Naive B cell (primary cell): ENCODE data around the gene CENPQ. TPM values are rescaled to one million over a fixed set of nuclear protein-coding genes. Genes with fewer than 3 reads are reported as not detected.
"Not testable (repeated sequence)": the region's sequence is repeated elsewhere in the genome, so short reads cannot be mapped to it uniquely, and the experiment has no call there.

Experiments
- ATAC-seq, 2 donors: fragments of 150-1000 bp; cut with Tn5 transposase; 2 replicates each; pipeline ENCODE4 v1.10.0; 2021; ENCODE audit warnings: low read depth in 2 of 2, mild to moderate bottlenecking in 2 of 2, moderate library complexity in 2 of 2
- DNase-seq: peaks from one replicate; pipeline ENCODE4 v3.0.0; 2022
- H3K27ac Mint-ChIP-seq, 6 donors: one replicate each; pipeline ENCODE4 v1.8.0; 2020 to 2022; ENCODE audit warnings: mild to moderate bottlenecking in 6 of 6, mixed read lengths in 6 of 6, moderate library complexity in 5 of 6, inconsistent platforms in 2 of 6
- H3K27me3 Mint-ChIP-seq, 3 donors: one replicate each; pipeline ENCODE4 v1.8.0; 2021 to 2022; ENCODE audit warnings: mixed read lengths in 3 of 3, mild to moderate bottlenecking in 1 of 3
- H3K36me3 Mint-ChIP-seq, 2 donors: one replicate each; pipeline ENCODE4 v1.8.0; 2020 to 2022; ENCODE audit warnings: mixed read lengths in 2 of 2, inconsistent platforms in 1 of 2, mild to moderate bottlenecking in 1 of 2
- H3K4me1 Mint-ChIP-seq, 3 donors: one replicate each; pipeline ENCODE4 v1.8.0; 2020 to 2022; ENCODE audit warnings: mixed read lengths in 3 of 3, inconsistent platforms in 1 of 3, mild to moderate bottlenecking in 1 of 3, moderate library complexity in 1 of 3
- H3K4me3 Mint-ChIP-seq, 8 donors: one replicate each; pipeline ENCODE4 v1.8.0; 2020 to 2022; ENCODE audit warnings: mild to moderate bottlenecking in 8 of 8, mixed read lengths in 8 of 8, moderate library complexity in 8 of 8, inconsistent platforms in 2 of 8
- H3K9me3 Mint-ChIP-seq, 7 donors: one replicate each; pipeline ENCODE4 v1.8.0; 2020 to 2022; ENCODE audit warnings: mixed read lengths in 7 of 7, mild to moderate bottlenecking in 5 of 7, inconsistent platforms in 2 of 7, moderate library complexity in 1 of 7
- polyA plus RNA-seq, 6 donors: library from polyadenylated mRNA; unstranded; fragments of 300-500 nt; fragmentation: Illumina TruSeq; gene quantifications; one replicate each; pipeline ENCODE4 v1.2.3, GENCODE V29; 2021; ENCODE audit warnings: low read depth in 6 of 6

Gene CENPQ
- polyA plus RNA-seq, 6 donors from 2014 or later: 2.8 to 8.7 (median 6.6) TPM

GRCh38 chr6:49468042-49468441, 4.9 kb downstream of the CENPQ start:
- no peak for DNase-seq
- Mint-ChIP-seq H3K36me3 (peaks cover 7 to 11% of the 10 kb centered on the region in 2 donors), H3K27me3 (no peaks in the 10 kb centered on the region), H3K4me1 (peaks cover 28 to 38% (median 34%) of the 10 kb centered on the region in 3 donors), H3K9me3 (no peaks in the 10 kb centered on the region), H3K4me3 (no peak overlapping the region), H3K27ac (peak overlapping the region in 2 of 6 donors; percentile 54 to 83)
- no peak for ATAC-seq

GRCh38 chr6:49476564-49476963, 13.4 kb downstream of the CENPQ start:
- not testable (repeated sequence) for ATAC-seq, H3K4me1 Mint-ChIP-seq, DNase-seq, H3K4me3 Mint-ChIP-seq, H3K27me3 Mint-ChIP-seq, H3K9me3 Mint-ChIP-seq
- Mint-ChIP-seq H3K27ac (peak overlapping the region in 2 of 6 donors; percentile 21 to 53), H3K36me3 (peaks cover 30 to 31% of the 10 kb centered on the region in 2 donors)

DNA sequence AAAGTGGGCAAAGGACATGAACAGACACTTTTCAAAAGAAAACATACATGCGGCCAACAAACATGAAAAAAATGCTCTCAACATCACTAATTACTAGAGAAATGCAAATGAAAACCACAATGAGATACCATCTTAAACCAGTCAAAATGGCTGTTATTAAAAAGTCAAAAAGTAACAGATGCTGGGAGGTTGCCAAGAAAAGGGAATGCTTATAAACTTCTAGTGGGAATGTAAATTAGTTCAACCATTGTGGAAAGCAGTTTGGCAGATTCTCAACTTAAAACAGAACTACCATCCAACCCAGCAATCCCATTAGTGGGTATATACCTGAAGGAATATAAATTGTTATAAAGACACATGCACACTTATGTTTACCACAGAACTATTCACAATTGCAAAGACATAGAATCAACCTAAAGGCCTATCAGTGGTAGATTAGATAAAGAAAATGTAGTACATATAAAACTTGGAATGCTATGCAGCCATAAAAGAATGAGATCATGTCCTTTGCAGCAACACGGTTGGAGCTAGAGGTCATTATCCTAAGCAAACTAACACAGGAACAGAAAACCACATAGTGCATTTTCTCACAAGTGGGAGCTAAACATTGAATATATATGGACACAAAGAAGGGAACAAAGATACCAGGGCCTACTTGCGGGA, 16.3 kb downstream of the CENPQ start:
- H3K4me3 Mint-ChIP-seq: no peak overlapping the region
- DNase-seq: no peak

GRCh38 chr6:49481846-49482245, 18.7 kb downstream of the CENPQ start:
- DNase-seq, H3K27me3 Mint-ChIP-seq, H3K9me3 Mint-ChIP-seq, H3K4me3 Mint-ChIP-seq, H3K27ac Mint-ChIP-seq, ATAC-seq, H3K4me1 Mint-ChIP-seq: not testable (repeated sequence)
- H3K36me3 Mint-ChIP-seq: peaks cover 12 to 17% of the 10 kb centered on the region in 2 donors

More for the DNA sequence above, 16.3 kb downstream of the CENPQ start:
- Mint-ChIP-seq H3K4me1 (no peaks in the 10 kb centered on the region), H3K36me3 (peaks cover 15 to 19% of the 10 kb centered on the region in 2 donors), H3K27ac (no peak overlapping the region), H3K27me3 (no peaks in the 10 kb centered on the region), H3K9me3 (no peaks in the 10 kb centered on the region)
- ATAC-seq: no peak

DNA sequence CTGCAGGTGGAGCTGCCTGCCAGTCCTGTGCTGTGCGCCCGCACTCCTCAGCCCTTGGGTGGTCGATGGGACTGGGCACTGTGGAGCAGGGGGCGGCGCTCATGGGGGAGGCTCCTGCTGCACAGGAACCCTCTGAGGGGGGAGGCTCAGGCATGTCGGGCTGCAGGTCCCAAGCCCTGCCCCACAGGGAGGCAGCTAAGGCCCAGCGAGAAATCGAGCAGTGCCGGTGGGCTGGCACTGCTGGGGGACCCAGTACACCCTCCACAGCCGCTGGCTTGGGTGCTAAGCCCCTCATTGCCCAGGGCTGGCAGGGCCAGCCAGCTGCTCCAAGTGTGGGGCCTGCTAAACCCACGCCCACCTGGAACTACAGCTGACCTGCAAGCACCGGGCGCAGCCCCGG, 20.2 kb downstream of the CENPQ start:
- DNase-seq, H3K27ac Mint-ChIP-seq, H3K4me3 Mint-ChIP-seq, ATAC-seq, H3K27me3 Mint-ChIP-seq, H3K4me1 Mint-ChIP-seq, H3K9me3 Mint-ChIP-seq: not testable (repeated sequence)
- peaks cover 12 to 22% of the 10 kb centered on the region in 2 donors for H3K36me3 Mint-ChIP-seq

- H3K36me3 Mint-ChIP-seq: peaks cover 32 to 36% of the 10 kb centered on the region in 2 donors
- no peak overlapping the region for H3K4me3 Mint-ChIP-seq
- H3K4me1 Mint-ChIP-seq: no peaks in the 10 kb centered on the region
- H3K27ac Mint-ChIP-seq: no peak overlapping the region
- H3K9me3 Mint-ChIP-seq: no peaks in the 10 kb centered on the region
- ATAC-seq: no peak
- no peaks in the 10 kb centered on the region for H3K27me3 Mint-ChIP-seq
- DNase-seq: no peak
Measured at GRCh38 chr6:49490633-49491032, 27.5 kb downstream of the CENPQ start.

DNA sequence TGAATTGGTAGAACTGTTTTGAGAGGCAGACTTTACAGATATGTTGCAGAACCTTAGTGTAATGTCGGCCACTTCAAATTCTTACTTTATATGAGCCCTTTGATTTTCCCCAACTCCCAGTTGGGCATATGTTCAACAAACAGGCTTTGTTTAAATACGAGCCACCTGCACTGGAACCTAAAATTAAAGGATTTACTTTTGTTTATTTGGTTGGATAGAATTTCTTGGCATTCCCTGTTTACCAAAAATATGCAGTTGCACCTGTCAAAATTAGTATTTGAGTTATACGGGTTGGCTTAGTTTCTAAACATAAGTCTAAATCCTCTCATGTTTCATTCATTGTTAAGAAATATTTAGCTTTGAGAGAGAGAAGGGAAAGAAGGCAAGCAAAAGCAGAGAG, 34.1 kb downstream of the CENPQ start:
- no peaks in the 10 kb centered on the region for H3K36me3 Mint-ChIP-seq
- H3K27ac Mint-ChIP-seq: no peak overlapping the region
- H3K9me3 Mint-ChIP-seq: no peaks in the 10 kb centered on the region
- H3K4me3 Mint-ChIP-seq: no peak overlapping the region
- ATAC-seq: no peak
- no peaks in the 10 kb centered on the region for H3K27me3 Mint-ChIP-seq
- no peak for DNase-seq
- H3K4me1 Mint-ChIP-seq: no peaks in the 10 kb centered on the region

DNA sequence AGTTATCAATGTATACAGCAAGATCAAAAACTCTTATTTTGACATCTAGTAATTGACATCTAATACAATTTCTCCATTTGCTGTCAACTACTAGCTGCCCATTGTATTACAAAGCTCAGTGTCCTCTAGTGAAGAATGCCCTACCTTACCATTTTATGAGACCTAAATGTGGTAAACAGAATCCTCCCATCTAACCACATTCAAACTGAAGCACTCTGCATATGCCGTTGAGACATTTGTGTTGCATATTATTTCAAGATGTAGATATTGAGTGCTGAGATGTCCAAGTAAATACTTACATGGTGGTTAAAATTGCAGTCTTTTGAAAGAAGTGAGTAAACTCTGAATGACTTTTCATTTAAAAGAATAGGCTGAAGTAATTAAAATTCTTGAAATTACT, 36.0 kb downstream of the CENPQ start:
- no peaks in the 10 kb centered on the region for H3K9me3 Mint-ChIP-seq
- H3K27ac Mint-ChIP-seq: no peak overlapping the region
- H3K4me3 Mint-ChIP-seq: no peak overlapping the region
- H3K27me3 Mint-ChIP-seq: peaks cover 0 to 6% (median 5%) of the 10 kb centered on the region in 3 donors
- DNase-seq (no peak), ATAC-seq (no peak)
- no peaks in the 10 kb centered on the region for H3K4me1 Mint-ChIP-seq
- no peaks in the 10 kb centered on the region for H3K36me3 Mint-ChIP-seq

DNA sequence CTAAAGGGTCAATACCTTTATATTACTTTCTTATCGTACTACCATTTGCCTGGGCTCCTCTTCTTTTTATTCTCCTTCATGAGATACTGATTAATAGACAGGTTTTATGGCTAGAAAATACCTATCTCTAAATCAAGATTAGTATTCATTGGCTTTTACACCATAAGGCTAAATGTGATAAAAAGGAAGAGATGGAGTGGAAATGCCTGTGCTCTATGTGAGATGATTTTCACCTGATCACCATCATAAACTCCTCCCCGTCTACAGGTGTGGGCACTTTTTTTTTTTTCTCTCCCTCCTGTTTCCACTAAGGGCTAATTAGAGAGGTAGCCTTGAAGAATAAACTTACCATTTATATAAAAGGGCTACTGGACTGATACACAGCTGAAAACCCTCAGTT, 36.5 kb downstream of the CENPQ start, which contains the start of gene GLYATL3:
Gene GLYATL3 (plus strand): TSS at position 301 of the 400 bp plus-strand sequence. CDS start 12,068 bp downstream, outside the sequence.
- no peaks in the 10 kb centered on the region for H3K36me3 Mint-ChIP-seq

DNA sequence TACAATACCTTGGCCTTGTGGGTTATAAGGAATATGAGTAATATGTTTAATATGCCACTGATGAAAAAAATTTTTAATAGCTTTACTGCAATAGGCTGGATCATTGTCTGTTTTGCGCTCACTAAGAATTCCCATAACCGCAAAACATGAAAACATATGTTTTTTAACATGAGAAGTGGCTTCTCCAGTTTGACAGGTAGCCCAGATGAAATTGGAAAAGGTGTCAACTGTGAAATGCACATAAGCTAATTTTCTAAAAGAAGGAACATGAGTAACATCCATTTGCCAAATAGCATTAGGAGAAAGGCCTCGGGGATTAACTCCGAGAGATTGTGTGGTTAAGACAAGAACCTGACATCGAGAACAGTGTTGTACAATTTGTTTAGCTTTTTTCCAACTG, 41.5 kb downstream of the CENPQ start:
- peaks cover 0 to 13% of the 10 kb centered on the region in 2 donors for H3K36me3 Mint-ChIP-seq
- no peak for ATAC-seq
- H3K4me3 Mint-ChIP-seq: no peak overlapping the region
- H3K4me1 Mint-ChIP-seq: no peaks in the 10 kb centered on the region
- peaks cover 10 to 27% (median 16%) of the 10 kb centered on the region in 3 donors for H3K27me3 Mint-ChIP-seq
- H3K27ac Mint-ChIP-seq: no peak overlapping the region
- DNase-seq: no peak
- H3K9me3 Mint-ChIP-seq: peaks cover 0 to 6% (median 5%) of the 10 kb centered on the region in 7 donors

More for the DNA sequence above, 36.5 kb downstream of the CENPQ start, which contains the start of gene GLYATL3:
- DNase-seq (no peak), ATAC-seq (no peak)
- H3K9me3 Mint-ChIP-seq: no peaks in the 10 kb centered on the region
- H3K27ac Mint-ChIP-seq: peak within 1 kb of the TSS in 1 of 6 donors; percentile 47
- H3K4me3 Mint-ChIP-seq: no peak within 1 kb of the TSS
- no peaks in the 10 kb centered on the region for H3K4me1 Mint-ChIP-seq
- H3K27me3 Mint-ChIP-seq: peaks cover 0 to 6% (median 5%) of the 10 kb centered on the region in 3 donors

DNA sequence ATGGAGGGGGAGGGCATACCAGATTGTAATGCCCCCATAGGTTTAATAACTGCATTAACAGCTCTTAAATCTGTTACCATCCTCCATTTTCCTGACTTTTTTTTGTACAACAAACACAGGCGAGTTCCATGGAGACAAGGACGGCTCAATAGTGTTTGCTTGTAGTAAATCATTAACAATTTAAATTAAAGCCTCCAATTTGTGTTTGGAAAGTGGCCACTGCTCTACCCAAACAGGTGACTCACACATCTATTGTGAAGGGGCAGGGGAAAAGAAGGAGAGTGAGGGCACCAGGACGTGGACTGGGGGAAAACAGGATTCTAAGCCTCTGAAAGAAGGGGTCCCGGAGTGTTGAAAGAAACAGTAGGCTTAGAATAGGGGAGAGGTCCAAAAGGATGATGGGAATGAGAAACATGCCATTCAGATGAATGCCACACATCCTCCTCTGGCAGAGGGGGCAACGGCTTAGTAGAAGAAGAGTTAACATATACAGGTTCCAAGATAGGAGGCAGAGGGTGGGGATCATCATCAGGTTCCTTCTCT, 43.5 kb downstream of the CENPQ start:
- peaks cover 0 to 6% (median 5%) of the 10 kb centered on the region in 7 donors for H3K9me3 Mint-ChIP-seq
- DNase-seq (no peak), ATAC-seq (no peak)
- H3K4me1 Mint-ChIP-seq: no peaks in the 10 kb centered on the region
- peaks cover 0 to 13% of the 10 kb centered on the region in 2 donors for H3K36me3 Mint-ChIP-seq
- peak overlapping the region in 1 of 6 donors; percentile 75 for H3K27ac Mint-ChIP-seq
- peaks cover 14 to 30% (median 16%) of the 10 kb centered on the region in 3 donors for H3K27me3 Mint-ChIP-seq
- no peak overlapping the region for H3K4me3 Mint-ChIP-seq

DNA sequence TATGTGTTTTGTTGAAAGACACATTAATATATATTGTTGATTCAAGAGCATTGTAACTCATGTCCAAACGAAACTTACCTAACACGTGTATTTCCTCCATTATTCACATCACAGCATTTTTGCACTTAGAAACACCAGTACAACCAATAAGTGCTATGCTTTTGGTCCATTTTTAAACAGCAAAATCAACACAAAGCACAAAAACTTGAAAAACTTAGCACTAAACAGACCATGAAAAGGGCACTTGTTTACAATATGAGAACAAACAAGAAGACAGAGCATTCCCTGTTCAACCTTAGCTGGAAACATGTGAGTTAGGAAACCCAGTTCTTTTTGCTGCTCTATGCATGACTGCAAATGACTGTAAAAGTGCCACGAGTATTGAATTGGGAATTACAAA, 46.2 kb downstream of the CENPQ start:
- no peak for ATAC-seq
- H3K9me3 Mint-ChIP-seq: peaks cover 0 to 6% (median 5%) of the 10 kb centered on the region in 7 donors
- H3K4me1 Mint-ChIP-seq: no peaks in the 10 kb centered on the region
- no peak for DNase-seq
- peaks cover 13 to 39% (median 32%) of the 10 kb centered on the region in 3 donors for H3K27me3 Mint-ChIP-seq
- peaks cover 0 to 13% of the 10 kb centered on the region in 2 donors for H3K36me3 Mint-ChIP-seq
- no peak overlapping the region for H3K27ac Mint-ChIP-seq
- no peak overlapping the region for H3K4me3 Mint-ChIP-seq

GRCh38 chr6:49513153-49513989, 50.2 kb downstream of the CENPQ start:
- peak overlapping the region in 1 of 6 donors; percentile 1 for H3K27ac Mint-ChIP-seq
- H3K36me3 Mint-ChIP-seq: no peaks in the 10 kb centered on the region
- peaks cover 15 to 25% (median 23%) of the 10 kb centered on the region in 3 donors for H3K27me3 Mint-ChIP-seq
- DNase-seq (no peak), ATAC-seq (no peak)
- no peaks in the 10 kb centered on the region for H3K4me1 Mint-ChIP-seq
- H3K9me3 Mint-ChIP-seq: no peaks in the 10 kb centered on the region
- H3K4me3 Mint-ChIP-seq: no peak overlapping the region
